ENCODE results near the gene DENND4C.

- TF ChIP-seq CTCF (tag by site-specific recombination; IDR thresholded peaks at IDR 0.05) (peak; percentile 35), ZNF549 (tag by site-specific recombination; IDR thresholded peaks at IDR 0.05) (no peak), ZBTB49 (tag by site-specific recombination; IDR thresholded peaks at IDR 0.05; ENCODE audit: low read depth) (no peak), ZNF23 (tag by site-specific recombination; IDR thresholded peaks at IDR 0.05; ENCODE audit: borderline replicate concordance) (no peak), ZNF658 (tag by site-specific recombination; IDR thresholded peaks at IDR 0.05) (no peak), ZNF175 (tag by site-specific recombination; IDR thresholded peaks at IDR 0.05) (no peak), ELK4 (IDR thresholded peaks at IDR 0.05; ENCODE audit: borderline replicate concordance, low read depth, low read length) (no peak; the same call in 1 of the 2 replicates), ZNF433 (tag by site-specific recombination; IDR thresholded peaks at IDR 0.05; ENCODE audit: low read depth) (no peak), ZNF266 (tag by site-specific recombination; IDR thresholded peaks at IDR 0.05; ENCODE audit: low read depth) (no peak), YY1 (tag by site-specific recombination; IDR thresholded peaks at IDR 0.05) (no peak)
These were observed 178.4 kb downstream of the DENND4C start, which contains the start of gene ACER2 for GRCh38 chr9:19408693-19409400.
